ENCODE measurements around the gene GRM8. TPM values are rescaled to one million over a fixed set of nuclear protein-coding genes. Genes with fewer than 3 reads are reported as not detected.

GRM8 gene
- total RNA-seq, 8 experiments from 2014 or later = 0.35 to 4.8 (median 2.7) TPM; not detected in 1

- in situ Hi-C loops (cut with MboI; ENCODE audit: low pct_unique_long_range_greater_than_20kb in 2 of 9, low sequenced_read_pairs in 9 of 9, unreplicated experiment in 9 of 9) = no loop called here
- no peak overlapping the region for H3K4me3 ChIP-seq
- H3K27ac ChIP-seq = no peak overlapping the region
- H3K4me1 ChIP-seq (replicated peaks in 1 of 2) = no peaks in the 10 kb centered on the region
- 0 to 100% (median 77%) methylated on average over 1 to 4 of the region's 4 CpGs for WGBS, 10 experiments
- peak in 2 of 8 experiments; percentile 61 to 69 for ATAC-seq (replicated peaks in 6 of 8)
Observed at GRCh38 chr7:127214956-127215718, 37.6 kb downstream of the GRM8 start.

GRCh38 chr7:127209886-127210285 lies 42.9 kb downstream of the GRM8 start:
- Histone ChIP-seq H3K27ac (no peak overlapping the region), H3K4me3 (no peak overlapping the region), H3K4me1 (replicated peaks in 1 of 2) (peaks cover 0 to 2% of the 10 kb centered on the region in 2 donors)
- in situ Hi-C loops (cut with MboI; ENCODE audit: low pct_unique_long_range_greater_than_20kb in 2 of 9, low sequenced_read_pairs in 9 of 9, unreplicated experiment in 9 of 9) = no loop called here
- whole genome bisulfite sequencing, 10 experiments = 20 to 100% (median 62%) methylated on average over 1 to 2 of the region's 2 CpGs; no CpG with 5 or more reads in 4 of the 10 experiments
- no peak for ATAC-seq (replicated peaks in 6 of 8)

GRCh38 chr7:127208860-127209259 lies 43.9 kb downstream of the GRM8 start:
- Histone ChIP-seq H3K4me3 (no peak overlapping the region), H3K4me1 (replicated peaks in 1 of 2) (peaks cover 0 to 2% of the 10 kb centered on the region in 2 donors), H3K27ac (no peak overlapping the region)
- in situ Hi-C loops (cut with MboI; ENCODE audit: low pct_unique_long_range_greater_than_20kb in 2 of 9, low sequenced_read_pairs in 9 of 9, unreplicated experiment in 9 of 9) = no loop called here
- ATAC-seq (replicated peaks in 6 of 8) = no peak
- WGBS, 10 experiments = 5 to 93% (median 14%) methylated on average over 2 to 3 of the region's 3 CpGs; no CpG with 5 or more reads in 3 of the 10 experiments

- 0 to 100% (median 87%) methylated on average over 1 to 3 of the region's 3 CpGs; no CpG with 5 or more reads in 2 of the 10 experiments for WGBS, 10 experiments
- no peak for ATAC-seq (replicated peaks in 6 of 8)
- in situ Hi-C loops (cut with MboI; ENCODE audit: low pct_unique_long_range_greater_than_20kb in 2 of 9, low sequenced_read_pairs in 9 of 9, unreplicated experiment in 9 of 9) = no loop called here
- Histone ChIP-seq H3K4me1 (replicated peaks in 1 of 2) (peaks cover 0 to 2% of the 10 kb centered on the region in 2 donors), H3K27ac (no peak overlapping the region), H3K4me3 (no peak overlapping the region)
Observed at GRCh38 chr7:127208351-127208750, 44.4 kb downstream of the GRM8 start.

- WGBS, 10 experiments = 22 to 100% (median 87%) methylated on average over 2 to 5 of the region's 5 CpGs; no CpG with 5 or more reads in 2 of the 10 experiments
- H3K4me3 ChIP-seq = no peak overlapping the region
- H3K4me1 ChIP-seq (replicated peaks in 1 of 2) = peaks cover 0 to 2% of the 10 kb centered on the region in 2 donors
- ATAC-seq (replicated peaks in 6 of 8) = no peak
- H3K27ac ChIP-seq = no peak overlapping the region
- in situ Hi-C loops (cut with MboI; ENCODE audit: low pct_unique_long_range_greater_than_20kb in 2 of 9, low sequenced_read_pairs in 9 of 9, unreplicated experiment in 9 of 9) = no loop called here
Observed at GRCh38 chr7:127207806-127208205, 44.9 kb downstream of the GRM8 start.

GRCh38 chr7:127207230-127207629 lies 45.5 kb downstream of the GRM8 start:
- ATAC-seq (replicated peaks in 6 of 8) = no peak
- Histone ChIP-seq H3K27ac (no peak overlapping the region), H3K4me3 (no peak overlapping the region), H3K4me1 (replicated peaks in 1 of 2) (peaks cover 0 to 2% of the 10 kb centered on the region in 2 donors)
- WGBS, 10 experiments = 7 to 100% (median 73%) methylated on average over 1 to 4 of the region's 4 CpGs
- in situ Hi-C loops (cut with MboI; ENCODE audit: low pct_unique_long_range_greater_than_20kb in 2 of 9, low sequenced_read_pairs in 9 of 9, unreplicated experiment in 9 of 9) = no loop called here

GRCh38 chr7:127194571-127194970 lies 58.2 kb downstream of the GRM8 start:
- H3K27ac ChIP-seq = no peak overlapping the region
- no peak overlapping the region for H3K4me3 ChIP-seq
- H3K4me1 ChIP-seq (replicated peaks in 1 of 2) = peaks cover 0 to 6% of the 10 kb centered on the region in 2 donors
- WGBS, 10 experiments = 0 to 100% (median 52%) methylated on average over 1 to 2 of the region's 2 CpGs; no CpG with 5 or more reads in 2 of the 10 experiments
- ATAC-seq (replicated peaks in 6 of 8) = no peak
- in situ Hi-C loops (cut with MboI; ENCODE audit: low pct_unique_long_range_greater_than_20kb in 2 of 9, low sequenced_read_pairs in 9 of 9, unreplicated experiment in 9 of 9) = no loop called here

GRCh38 chr7:127189886-127190285 lies 62.9 kb downstream of the GRM8 start:
- Histone ChIP-seq H3K4me3 (no peak overlapping the region), H3K27ac (no peak overlapping the region), H3K4me1 (replicated peaks in 1 of 2) (peaks cover 0 to 9% of the 10 kb centered on the region in 2 donors)
- ATAC-seq (replicated peaks in 6 of 8) = peak in 5 of 8 experiments; percentile 40 to 84 (median 63)
- in situ Hi-C loops (cut with MboI; ENCODE audit: low pct_unique_long_range_greater_than_20kb in 2 of 9, low sequenced_read_pairs in 9 of 9, unreplicated experiment in 9 of 9) = no loop called here
- 7 to 100% (median 51%) methylated on average over 1 to 3 of the region's 3 CpGs; no CpG with 5 or more reads in 4 of the 10 experiments for WGBS, 10 experiments

- 0 to 100% (median 38%) methylated on average over 1 to 2 of the region's 2 CpGs; no CpG with 5 or more reads in 2 of the 10 experiments for whole genome bisulfite sequencing, 10 experiments
- H3K27ac ChIP-seq = no peak overlapping the region
- in situ Hi-C loops (cut with MboI; ENCODE audit: low pct_unique_long_range_greater_than_20kb in 2 of 9, low sequenced_read_pairs in 9 of 9, unreplicated experiment in 9 of 9) = no loop called here
- ATAC-seq (replicated peaks in 6 of 8) = peak in 3 of 8 experiments; percentile 36 to 77 (median 46)
- H3K4me1 ChIP-seq (replicated peaks in 1 of 2) = peaks cover 0 to 9% of the 10 kb centered on the region in 2 donors
- no peak overlapping the region for H3K4me3 ChIP-seq
Observed at GRCh38 chr7:127189074-127189473, 63.7 kb downstream of the GRM8 start.

- in situ Hi-C loops (cut with MboI; ENCODE audit: low pct_unique_long_range_greater_than_20kb in 2 of 9, low sequenced_read_pairs in 9 of 9, unreplicated experiment in 9 of 9) = no loop called here
- WGBS, 10 experiments = 20 to 92% (median 78%) methylated on average over 1 of the region's 1 CpG; no CpG with 5 or more reads in 1 of the 10 experiments
- H3K4me1 ChIP-seq (replicated peaks in 1 of 2) = peaks cover 0 to 9% of the 10 kb centered on the region in 2 donors
Observed at GRCh38 chr7:127187740-127188139, 65.0 kb downstream of the GRM8 start.

GRCh38 chr7:127186686-127187085 lies 66.1 kb downstream of the GRM8 start:
- no peak for ATAC-seq (replicated peaks in 6 of 8)
- Histone ChIP-seq H3K4me3 (no peak overlapping the region), H3K27ac (no peak overlapping the region), H3K4me1 (replicated peaks in 1 of 2) (peaks cover 0 to 9% of the 10 kb centered on the region in 2 donors)
- WGBS, 10 experiments = 0 to 100% (median 20%) methylated on average over 1 of the region's 1 CpG; no CpG with 5 or more reads in 3 of the 10 experiments
- in situ Hi-C loops (cut with MboI; ENCODE audit: low pct_unique_long_range_greater_than_20kb in 2 of 9, low sequenced_read_pairs in 9 of 9, unreplicated experiment in 9 of 9) = no loop called here

More at GRCh38 chr7:127187740-127188139, 65.0 kb downstream of the GRM8 start:
- Histone ChIP-seq H3K27ac (no peak overlapping the region), H3K4me3 (no peak overlapping the region)
- no peak for ATAC-seq (replicated peaks in 6 of 8)

- peak in 1 of 8 experiments; percentile 17 for ATAC-seq (replicated peaks in 6 of 8)
- in situ Hi-C loops (cut with MboI; ENCODE audit: low pct_unique_long_range_greater_than_20kb in 2 of 9, low sequenced_read_pairs in 9 of 9, unreplicated experiment in 9 of 9) = no loop called here
- Histone ChIP-seq H3K4me3 (no peak overlapping the region), H3K4me1 (replicated peaks in 1 of 2) (no peaks in the 10 kb centered on the region), H3K27ac (no peak overlapping the region)
Observed at GRCh38 chr7:127177156-127177555, 75.6 kb downstream of the GRM8 start.

- H3K27ac ChIP-seq = no peak overlapping the region
- no peak for ATAC-seq (replicated peaks in 6 of 8)
- in situ Hi-C loops (cut with MboI; ENCODE audit: low pct_unique_long_range_greater_than_20kb in 2 of 9, low sequenced_read_pairs in 9 of 9, unreplicated experiment in 9 of 9) = no loop called here
Observed at GRCh38 chr7:127162366-127162765, 90.4 kb downstream of the GRM8 start.

More at GRCh38 chr7:127162366-127162765, 90.4 kb downstream of the GRM8 start:
- WGBS, 10 experiments = 0 to 86% (median 69%) methylated on average over 1 to 2 of the region's 2 CpGs
- Histone ChIP-seq H3K4me1 (replicated peaks in 1 of 2) (no peaks in the 10 kb centered on the region), H3K4me3 (no peak overlapping the region)

Data from motor neuron (in vitro differentiated cells).